HUES6 (cell line): Measurements from ENCODE around the gene CFAP65.

ENCODE experiments used
- H3K27ac ChIP-seq: 2 replicates; pipeline ENCODE4 v1.7.0; 2013; ENCODE audit warnings: low read depth, mild to moderate bottlenecking, low read length, inconsistent platforms
- H3K27me3 ChIP-seq: 2 replicates; pipeline ENCODE4 v1.6.1; 2013; ENCODE audit warnings: low read length; ENCODE audit not compliant: control insufficient read depth, insufficient read depth
- H3K36me3 ChIP-seq: 2 replicates; pipeline ENCODE4 v1.6.1; 2013; ENCODE audit warnings: low read length; ENCODE audit not compliant: control insufficient read depth, insufficient read depth
- H3K4me1 ChIP-seq: 2 replicates; pipeline ENCODE4 v1.6.1; 2013; ENCODE audit warnings: low read length; ENCODE audit not compliant: control insufficient read depth, insufficient read depth
- H3K4me3 ChIP-seq: 2 replicates; pipeline ENCODE4 v1.5.1; 2013; ENCODE audit warnings: low read depth, low read length
- H3K9ac ChIP-seq: one replicate; pipeline ENCODE4 v1.6.1; 2013; ENCODE audit warnings: mild to moderate bottlenecking, low read length
- H3K9me3 ChIP-seq: 2 replicates; pipeline ENCODE4 v1.6.1; 2013; ENCODE audit warnings: low read depth, low read length; ENCODE audit not compliant: control insufficient read depth, insufficient read depth

Gene CFAP65

DNA sequence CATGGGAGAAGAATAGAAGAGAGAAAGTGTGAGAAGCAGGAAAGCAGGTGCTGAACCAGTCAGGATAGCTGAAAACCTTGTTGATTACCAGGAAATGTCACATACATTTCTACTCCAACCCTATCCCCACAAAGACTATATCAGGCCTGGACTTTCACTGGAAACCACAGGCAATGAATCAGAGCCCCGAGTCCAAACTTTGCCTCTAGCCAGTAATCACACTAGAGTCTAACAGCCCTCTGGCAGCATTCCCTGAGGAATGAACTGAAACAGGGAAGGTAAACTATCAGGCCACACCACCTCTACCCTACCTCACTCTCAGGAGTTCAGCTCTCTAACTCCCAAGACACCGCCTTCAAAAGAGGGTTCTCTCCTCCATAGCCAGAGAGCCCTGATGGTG lies 38.1 kb upstream of the CFAP65 start:
- Histone ChIP-seq H3K9me3 (no peaks in the 10 kb centered on the region), H3K36me3 (peaks cover 13% of the 10 kb centered on the region), H3K9ac (no peak overlapping the region), H3K27me3 (peaks cover 11% of the 10 kb centered on the region; the same call in 1 of the 2 replicates), H3K27ac (no peak overlapping the region), H3K4me3 (no peak overlapping the region), H3K4me1 (peaks cover 7% of the 10 kb centered on the region; the same call in 1 of the 2 replicates)

DNA sequence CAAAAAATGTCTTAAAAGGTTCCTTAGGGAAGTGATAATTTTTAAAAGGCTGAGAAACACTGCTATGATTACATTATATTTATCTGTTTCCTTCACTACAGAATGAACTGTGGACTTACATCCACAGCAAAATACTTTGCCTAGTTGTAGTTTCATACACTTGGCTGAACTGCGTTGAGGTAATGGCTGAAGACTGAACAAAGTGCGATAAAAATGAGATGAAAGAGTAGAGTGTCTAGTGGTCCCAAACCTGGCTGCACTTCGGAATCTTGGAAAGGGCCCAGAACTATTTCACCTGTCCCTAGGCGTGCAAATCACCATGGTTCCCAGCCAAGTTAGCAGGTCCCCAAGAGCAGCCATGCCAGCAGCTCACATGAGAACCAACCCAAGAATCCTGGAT lies 37.6 kb upstream of the CFAP65 start:
- Histone ChIP-seq H3K27ac (no peak overlapping the region), H3K27me3 (peaks cover 11% of the 10 kb centered on the region; the same call in 1 of the 2 replicates), H3K9me3 (no peaks in the 10 kb centered on the region), H3K36me3 (peaks cover 13% of the 10 kb centered on the region), H3K4me1 (peaks cover 10% of the 10 kb centered on the region), H3K4me3 (no peak overlapping the region), H3K9ac (no peak overlapping the region)

DNA sequence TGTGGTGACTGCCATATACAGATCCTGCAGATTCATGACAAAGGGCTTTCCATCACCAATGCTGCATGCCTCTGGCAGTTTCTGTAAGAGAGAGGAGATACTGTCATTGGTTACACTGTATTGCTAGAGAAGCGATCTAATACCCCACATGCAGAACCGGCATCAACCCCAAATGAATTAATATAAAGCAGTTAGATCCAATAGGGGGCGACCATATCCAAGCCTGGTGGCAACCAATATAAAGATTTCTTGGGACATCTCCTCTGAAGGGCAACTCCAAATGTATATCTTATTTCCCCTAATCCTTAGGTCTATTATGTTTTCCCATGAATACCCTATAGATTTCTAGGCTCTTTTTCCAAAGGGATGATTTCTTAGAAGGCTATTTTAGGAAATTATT lies 36.8 kb upstream of the CFAP65 start:
- H3K27ac ChIP-seq = no peak overlapping the region

DNA sequence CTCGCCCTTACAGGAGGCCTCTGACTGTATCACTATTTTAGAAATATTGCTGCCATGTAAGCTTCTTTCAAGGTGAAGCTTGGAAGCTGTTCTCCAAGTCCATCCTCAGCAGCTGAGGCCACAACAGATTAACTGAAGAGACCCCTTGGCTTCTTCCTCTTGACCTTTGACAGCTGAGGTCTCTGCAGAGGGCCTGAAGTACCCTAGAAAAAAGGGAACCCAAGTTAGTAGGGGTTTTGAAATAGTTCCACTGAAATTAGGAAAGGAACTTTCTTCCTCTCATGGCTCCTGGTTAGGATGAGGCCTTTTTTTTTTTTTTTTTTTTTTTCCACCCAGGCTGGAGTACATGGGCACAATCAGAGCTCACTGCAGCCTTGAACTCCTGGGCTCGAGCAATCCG lies 34.9 kb upstream of the CFAP65 start:
- Histone ChIP-seq H3K4me1 (peaks cover 13% of the 10 kb centered on the region), H3K27me3 (0 out of 2 replicates have a peak, but pooled peaks cover 5% of the 10 kb centered on the region), H3K4me3 (no peak overlapping the region), H3K36me3 (peaks cover 13% of the 10 kb centered on the region), H3K9me3 (no peaks in the 10 kb centered on the region), H3K27ac (no peak overlapping the region), H3K9ac (no peak overlapping the region)

More for the DNA sequence above, 36.8 kb upstream of the CFAP65 start:
- Histone ChIP-seq H3K4me3 (no peak overlapping the region), H3K9me3 (no peaks in the 10 kb centered on the region), H3K9ac (no peak overlapping the region), H3K36me3 (peaks cover 13% of the 10 kb centered on the region), H3K27me3 (peaks cover 11% of the 10 kb centered on the region; the same call in 1 of the 2 replicates), H3K4me1 (peaks cover 14% of the 10 kb centered on the region)

DNA sequence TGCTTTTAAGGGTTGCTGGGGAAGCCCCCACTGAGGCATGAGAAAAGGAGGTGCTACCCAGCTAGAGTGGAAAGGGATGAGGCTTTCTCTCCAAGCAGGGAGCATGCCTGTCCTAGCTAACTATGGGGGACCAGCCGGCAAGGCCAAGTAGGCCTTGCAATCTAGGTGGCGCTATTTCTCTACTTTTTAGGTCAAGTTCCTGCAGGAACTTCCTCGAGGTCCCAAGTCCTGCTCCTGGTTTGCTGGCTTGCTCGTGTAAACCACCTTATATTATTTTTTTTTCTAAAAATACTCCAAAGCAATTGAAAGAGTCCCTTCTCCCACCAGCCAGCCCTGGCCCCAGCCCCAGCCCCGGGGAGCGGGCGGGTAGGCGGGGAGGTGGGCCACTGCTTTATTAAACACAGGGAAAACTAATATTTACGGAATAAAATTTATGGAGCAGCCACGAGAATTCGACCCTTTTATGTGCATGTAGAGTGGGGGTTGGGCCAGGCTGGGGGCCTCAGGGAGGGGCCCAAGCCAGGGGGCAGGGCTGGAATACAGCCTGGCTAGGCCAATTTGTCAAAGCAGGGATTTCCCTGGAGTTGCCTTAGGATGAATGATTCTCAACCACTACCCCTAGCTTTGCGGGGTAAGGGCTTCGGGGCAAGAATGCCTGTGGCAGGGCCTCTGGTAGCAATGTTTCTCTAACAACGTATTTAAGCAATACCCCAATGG lies 32.3 kb upstream of the CFAP65 start:
- no peak overlapping the region for H3K9ac ChIP-seq
- H3K9me3 ChIP-seq = no peaks in the 10 kb centered on the region
- H3K27ac ChIP-seq = peak overlapping the region; percentile 44; the same call in 1 of the 2 replicates
- H3K4me1 ChIP-seq = peaks cover 7% of the 10 kb centered on the region
- H3K36me3 ChIP-seq = peaks cover 13% of the 10 kb centered on the region
- no peak overlapping the region for H3K4me3 ChIP-seq
- H3K27me3 ChIP-seq = no peaks in the 10 kb centered on the region

DNA sequence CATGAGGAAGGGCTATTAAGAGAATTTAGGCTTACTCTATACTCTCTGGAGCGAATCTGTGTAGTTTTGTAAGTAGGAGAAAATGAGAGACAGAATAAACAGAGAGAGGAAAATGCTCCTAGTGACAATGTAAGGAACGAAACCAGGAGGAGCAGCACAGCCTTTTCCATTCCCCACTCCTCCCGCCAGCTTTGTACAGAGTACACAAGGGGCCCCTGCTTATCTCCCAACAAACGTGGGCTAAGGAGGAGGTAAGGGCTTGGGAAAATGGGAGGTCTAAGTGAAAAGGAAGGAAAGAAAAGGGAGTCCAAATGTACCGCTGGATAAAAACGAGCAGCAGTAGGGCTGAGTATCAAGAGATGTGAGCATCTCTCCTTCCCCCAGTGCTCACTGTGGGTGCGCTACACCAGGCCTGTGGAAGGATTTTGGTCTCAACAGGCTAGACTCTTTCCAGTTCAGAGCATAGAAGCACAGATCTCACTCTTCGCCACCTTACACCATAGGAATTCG lies 31.5 kb upstream of the CFAP65 start:
- H3K9ac ChIP-seq = no peak overlapping the region
- no peak overlapping the region for H3K4me3 ChIP-seq
- H3K4me1 ChIP-seq = peaks cover 7% of the 10 kb centered on the region
- no peaks in the 10 kb centered on the region for H3K27me3 ChIP-seq
- H3K36me3 ChIP-seq = peaks cover 13% of the 10 kb centered on the region
- no peaks in the 10 kb centered on the region for H3K9me3 ChIP-seq
- H3K27ac ChIP-seq = no peak overlapping the region

DNA sequence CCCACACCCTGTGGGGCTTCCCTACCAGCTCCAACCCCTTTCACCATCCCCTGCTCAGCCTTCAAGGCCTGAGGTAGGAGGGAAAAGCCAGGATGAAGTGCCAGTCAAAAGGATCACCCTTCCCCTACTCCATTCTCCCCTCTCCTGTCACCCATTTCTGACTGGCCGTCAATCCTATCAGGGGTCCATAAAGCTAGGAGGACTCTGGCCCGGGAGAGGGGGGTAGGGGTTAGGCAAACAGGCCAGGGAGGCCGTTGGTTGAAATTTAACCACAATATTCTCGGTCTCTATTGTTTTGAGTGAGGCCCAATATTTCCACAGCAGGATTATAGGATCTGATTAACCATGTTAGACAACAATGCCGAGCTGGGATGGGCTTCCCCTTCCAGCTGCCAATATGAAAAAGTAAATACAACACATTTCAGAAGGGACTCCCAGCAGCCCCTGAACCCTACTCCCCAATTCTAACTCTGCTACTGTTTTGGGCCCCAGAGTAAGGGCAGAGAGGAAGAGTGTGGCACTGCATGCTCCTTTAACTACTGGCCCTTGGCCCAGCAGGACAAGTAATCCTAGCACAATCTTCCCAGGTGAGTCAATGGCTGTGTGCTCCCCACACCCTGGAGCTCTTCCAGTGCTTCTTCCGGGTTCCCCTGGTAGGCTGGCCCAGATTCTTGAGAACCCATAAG lies 30.0 kb upstream of the CFAP65 start:
- peaks cover 7% of the 10 kb centered on the region for H3K4me1 ChIP-seq
- H3K9me3 ChIP-seq = no peaks in the 10 kb centered on the region
- no peak overlapping the region for H3K9ac ChIP-seq
- H3K27me3 ChIP-seq = no peaks in the 10 kb centered on the region
- H3K36me3 ChIP-seq = peaks cover 6% of the 10 kb centered on the region; the same call in 1 of the 2 replicates
- no peak overlapping the region for H3K27ac ChIP-seq
- no peak overlapping the region for H3K4me3 ChIP-seq

DNA sequence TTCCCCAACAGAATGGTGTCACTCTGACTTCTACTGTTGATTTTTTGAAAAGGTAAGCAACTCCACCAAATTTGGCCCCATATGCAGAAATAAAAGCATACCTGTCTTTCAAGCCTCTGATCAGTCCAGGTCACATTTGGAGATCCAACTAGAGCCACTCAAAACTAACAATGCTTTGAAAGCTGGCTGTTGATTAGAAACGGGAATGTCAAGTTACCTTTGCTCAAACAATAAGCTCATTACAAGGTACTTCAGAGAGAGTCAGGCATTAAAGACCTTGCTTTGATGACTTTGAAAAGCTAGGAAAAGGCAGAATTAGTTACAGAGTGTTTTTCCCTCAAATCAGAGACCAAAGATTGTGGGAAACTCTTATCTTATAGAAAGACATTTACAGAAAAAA lies 24.2 kb upstream of the CFAP65 start:
- Histone ChIP-seq H3K9me3 (no peaks in the 10 kb centered on the region), H3K9ac (no peak overlapping the region), H3K27ac (no peak overlapping the region), H3K36me3 (no peaks in the 10 kb centered on the region), H3K4me3 (no peak overlapping the region), H3K27me3 (peaks cover 52% of the 10 kb centered on the region), H3K4me1 (peaks cover 13% of the 10 kb centered on the region; the same call in 1 of the 2 replicates)

DNA sequence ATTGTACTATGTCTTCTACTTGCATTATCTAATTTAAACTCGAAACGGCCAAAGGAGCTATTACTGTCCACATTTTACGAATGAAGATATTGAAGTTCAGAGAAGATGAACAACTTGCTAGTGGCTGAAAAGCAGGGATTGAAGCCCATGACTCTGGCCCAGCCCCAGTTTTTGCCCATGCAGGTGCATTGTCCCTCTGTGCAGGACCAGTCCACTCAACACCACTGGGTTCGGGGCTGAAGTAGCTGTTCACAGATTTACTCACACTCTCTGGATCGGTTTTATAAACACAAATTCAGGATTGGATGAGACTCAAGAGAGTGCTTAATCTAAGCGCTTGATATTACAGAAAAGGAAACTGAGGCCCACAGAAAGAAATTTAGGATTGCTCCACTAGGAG lies 20.8 kb upstream of the CFAP65 start:
- Histone ChIP-seq H3K36me3 (no peaks in the 10 kb centered on the region), H3K4me1 (peaks cover 29% of the 10 kb centered on the region), H3K27me3 (peaks cover 86% of the 10 kb centered on the region), H3K4me3 (no peak overlapping the region), H3K9ac (no peak overlapping the region), H3K9me3 (no peaks in the 10 kb centered on the region), H3K27ac (no peak overlapping the region)

DNA sequence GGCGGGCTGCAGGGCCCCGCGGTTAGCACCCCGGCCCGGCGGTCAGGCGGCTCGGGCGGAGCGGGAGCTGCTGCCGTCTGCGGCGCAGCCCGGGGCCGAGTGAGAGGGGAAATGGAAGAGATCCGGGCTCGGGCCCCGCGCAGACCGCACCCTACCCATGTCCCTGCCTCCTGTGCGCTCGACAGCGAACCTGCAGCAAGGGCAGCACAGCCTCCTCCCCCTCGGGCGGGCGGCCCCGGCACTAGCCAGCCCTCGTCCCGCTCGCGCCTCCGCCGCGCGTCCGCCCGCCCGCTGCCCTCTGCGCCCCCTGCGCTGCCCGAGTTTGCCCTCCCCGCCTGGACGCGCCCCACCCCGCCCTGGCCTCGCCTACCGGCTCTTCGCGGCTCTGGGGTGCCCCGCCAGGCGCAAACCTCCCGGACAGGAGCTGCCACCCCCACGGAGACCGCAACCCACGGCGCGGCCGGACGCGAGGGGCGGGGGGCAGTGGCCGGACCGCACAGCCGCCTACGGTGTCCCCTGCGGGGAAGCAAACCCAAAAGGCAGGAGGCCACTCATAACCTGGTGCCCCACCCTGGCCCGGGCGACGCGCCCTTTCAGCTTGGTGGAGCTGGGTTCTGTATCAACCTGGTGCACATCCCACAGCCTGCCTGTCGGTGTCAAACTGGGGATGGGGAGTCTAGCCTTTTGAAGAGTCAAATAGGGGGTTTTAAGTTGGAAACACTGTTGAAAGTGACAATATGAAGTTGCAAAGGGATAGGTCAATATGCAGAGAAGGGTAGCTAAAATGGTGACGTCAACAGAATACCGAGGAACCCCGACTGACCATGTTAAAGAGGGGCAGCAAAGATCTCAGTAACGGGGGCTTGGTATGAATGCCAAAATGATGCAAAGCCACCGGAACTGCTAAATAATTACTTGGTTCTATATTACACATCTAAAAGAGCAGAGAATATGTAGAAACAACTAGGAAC lies 19.8 kb upstream of the CFAP65 start, which contains the start of gene IHH:
IHH (minus strand) TSS at position 101 of the 971 bp plus-strand sequence. CDS start 454 bp downstream, outside the sequence.
- H3K9ac ChIP-seq = no peak within 1 kb of the TSS
- no peak within 1 kb of the TSS for H3K27ac ChIP-seq
- peak within 1 kb of the TSS; percentile 52 for H3K4me3 ChIP-seq
- no peaks in the 10 kb centered on the region for H3K36me3 ChIP-seq
- peaks cover 29% of the 10 kb centered on the region for H3K4me1 ChIP-seq
- H3K27me3 ChIP-seq = peaks cover 96% of the 10 kb centered on the region
- no peaks in the 10 kb centered on the region for H3K9me3 ChIP-seq
